Type B pancreatic cell (in vitro differentiated cells): ENCODE data around the gene NPTX1. TPM values are rescaled to one million over a fixed set of nuclear protein-coding genes. Genes with fewer than 3 reads are reported as not detected.

Experiments
- DNase-seq: peaks from one replicate; pipeline ENCODE4 v3.0.0; 2021; ENCODE audit warnings: mixed read lengths; ENCODE audit not compliant: unreplicated experiment; ENCODE audit errors: extremely low spot score
- H3K27ac Mint-ChIP-seq: 2 replicates; pipeline ENCODE4 v1.8.0; 2021; ENCODE audit warnings: mild to moderate bottlenecking, mixed read lengths
- H3K27me3 Mint-ChIP-seq: 2 replicates; pipeline ENCODE4 v1.8.0; 2021; ENCODE audit warnings: mixed read lengths
- H3K36me3 Mint-ChIP-seq: 2 replicates; pipeline ENCODE4 v1.8.0; 2021; ENCODE audit warnings: mixed read lengths
- H3K4me1 Mint-ChIP-seq: one replicate; pipeline ENCODE4 v1.8.0; 2021; ENCODE audit warnings: mixed read lengths; ENCODE audit not compliant: unreplicated experiment
- H3K4me3 Mint-ChIP-seq: 2 replicates; pipeline ENCODE4 v1.8.0; 2021; ENCODE audit warnings: mild to moderate bottlenecking, mixed read lengths
- H3K9me3 Mint-ChIP-seq: 2 replicates; pipeline ENCODE4 v1.8.0; 2021; ENCODE audit warnings: mixed read lengths
- total RNA-seq: library from RNA; stranded (reverse); gene quantifications from 2 replicates; pipeline ENCODE4 v1.2.1, GENCODE V29; 2021; ENCODE audit warnings: low replicate concordance
- TF ChIP-seq, protein P1 (sequence below): fragments of 200-600 bp; sonication (generic); conservative IDR thresholded peaks from 2 replicates; pipeline ENCODE4 v1.5.0; 2021; ENCODE audit warnings: antibody characterized with exemption, mild to moderate bottlenecking

NPTX1 gene
- total RNA-seq, 1 donor from 2014 or later = 4.7 TPM

DNA sequence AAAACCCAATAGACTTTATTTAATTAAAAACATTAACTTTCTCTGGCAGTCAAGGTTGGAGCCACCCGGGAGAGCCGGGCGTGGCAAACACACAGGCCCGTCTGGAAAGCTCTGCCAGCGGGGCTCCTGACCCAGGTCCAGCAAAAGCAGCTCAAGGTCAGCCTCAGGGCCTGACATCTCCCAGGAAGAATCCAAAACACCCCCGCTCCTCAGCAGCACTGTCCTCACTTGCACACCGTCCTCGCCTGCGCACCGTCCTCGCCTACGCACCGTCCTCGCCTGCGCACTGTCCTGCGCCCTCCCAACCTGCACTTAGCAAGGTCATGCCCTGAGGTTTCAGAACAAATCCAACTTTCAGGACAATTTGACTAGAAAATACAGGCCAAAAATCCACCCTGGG lies 36.8 kb upstream of the NPTX1 start:
- Mint-ChIP-seq H3K4me3 (no peak overlapping the region), H3K36me3 (no peaks in the 10 kb centered on the region), H3K27ac (no peak overlapping the region), H3K27me3 (peaks cover 4% of the 10 kb centered on the region), H3K9me3 (no peaks in the 10 kb centered on the region), H3K4me1 (peaks cover 3% of the 10 kb centered on the region)
- TF ChIP-seq, protein P1, sequence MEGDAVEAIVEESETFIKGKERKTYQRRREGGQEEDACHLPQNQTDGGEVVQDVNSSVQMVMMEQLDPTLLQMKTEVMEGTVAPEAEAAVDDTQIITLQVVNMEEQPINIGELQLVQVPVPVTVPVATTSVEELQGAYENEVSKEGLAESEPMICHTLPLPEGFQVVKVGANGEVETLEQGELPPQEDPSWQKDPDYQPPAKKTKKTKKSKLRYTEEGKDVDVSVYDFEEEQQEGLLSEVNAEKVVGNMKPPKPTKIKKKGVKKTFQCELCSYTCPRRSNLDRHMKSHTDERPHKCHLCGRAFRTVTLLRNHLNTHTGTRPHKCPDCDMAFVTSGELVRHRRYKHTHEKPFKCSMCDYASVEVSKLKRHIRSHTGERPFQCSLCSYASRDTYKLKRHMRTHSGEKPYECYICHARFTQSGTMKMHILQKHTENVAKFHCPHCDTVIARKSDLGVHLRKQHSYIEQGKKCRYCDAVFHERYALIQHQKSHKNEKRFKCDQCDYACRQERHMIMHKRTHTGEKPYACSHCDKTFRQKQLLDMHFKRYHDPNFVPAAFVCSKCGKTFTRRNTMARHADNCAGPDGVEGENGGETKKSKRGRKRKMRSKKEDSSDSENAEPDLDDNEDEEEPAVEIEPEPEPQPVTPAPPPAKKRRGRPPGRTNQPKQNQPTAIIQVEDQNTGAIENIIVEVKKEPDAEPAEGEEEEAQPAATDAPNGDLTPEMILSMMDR = no peak
- no peak for DNase-seq

DNA sequence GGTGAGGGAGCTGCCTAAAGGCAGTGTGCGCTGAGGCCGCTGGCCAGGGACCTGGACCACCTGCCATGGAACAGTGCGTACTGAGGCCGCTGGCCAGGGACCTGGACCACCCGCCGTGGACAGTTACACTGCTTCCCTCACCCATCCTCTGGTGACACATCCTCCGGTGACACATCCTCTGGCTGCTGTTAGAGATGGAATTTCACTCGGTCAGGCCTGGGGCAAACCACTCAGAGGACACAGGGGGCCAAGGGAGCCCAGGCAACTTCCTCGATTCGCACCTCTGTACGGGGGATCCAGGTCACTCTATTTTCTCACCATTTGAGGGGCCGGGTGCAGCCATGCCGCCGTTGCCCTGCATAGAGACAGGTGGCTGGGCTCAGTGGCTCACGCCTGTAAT lies 35.8 kb upstream of the NPTX1 start:
- Mint-ChIP-seq H3K27ac (no peak overlapping the region), H3K36me3 (no peaks in the 10 kb centered on the region), H3K27me3 (peaks cover 9% of the 10 kb centered on the region), H3K9me3 (no peaks in the 10 kb centered on the region), H3K4me1 (peaks cover 3% of the 10 kb centered on the region), H3K4me3 (no peak overlapping the region)
- no peak for DNase-seq
- TF ChIP-seq, protein P1 = no peak

DNA sequence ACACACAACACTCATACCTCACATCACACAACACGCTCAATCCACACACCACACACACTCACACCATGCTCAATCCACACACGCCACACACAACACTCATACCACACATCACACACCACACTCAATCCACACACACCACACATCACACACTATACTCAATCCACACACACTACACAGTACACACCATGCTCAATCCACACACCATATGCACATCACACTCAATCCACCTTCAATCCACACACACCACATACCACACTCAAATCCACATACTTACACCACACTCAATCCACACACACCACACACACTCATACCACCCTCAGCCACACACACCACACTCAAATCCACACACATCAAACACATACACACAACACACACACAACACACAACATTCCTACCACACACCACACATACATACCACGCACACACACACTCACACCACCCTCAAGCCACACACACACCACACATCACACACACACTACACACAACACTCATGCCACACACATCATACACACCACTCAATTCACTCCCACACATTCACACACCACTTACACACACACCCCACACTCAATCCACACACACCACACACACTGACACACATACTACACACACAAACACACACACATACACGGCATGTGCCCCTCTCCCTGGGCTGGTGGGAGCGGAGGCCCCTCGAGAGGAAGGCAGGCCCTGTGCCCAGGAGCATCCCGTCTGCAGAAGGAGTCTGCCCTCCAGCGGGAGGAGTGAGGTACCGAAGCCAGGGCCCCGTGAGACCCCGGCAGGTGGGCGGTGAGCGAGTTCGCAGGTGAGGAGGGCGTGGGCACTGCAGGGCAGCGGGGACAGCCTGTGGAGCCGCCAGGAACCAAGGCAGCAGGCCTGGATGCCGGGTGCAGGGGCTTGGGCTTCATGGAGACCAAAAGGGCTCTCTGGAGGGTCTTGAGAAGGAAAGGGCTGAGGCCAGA lies 35.1 kb upstream of the NPTX1 start:
- Mint-ChIP-seq H3K36me3 (no peaks in the 10 kb centered on the region), H3K4me3 (no peak overlapping the region), H3K27me3 (peaks cover 17% of the 10 kb centered on the region), H3K4me1 (peaks cover 3% of the 10 kb centered on the region), H3K27ac (no peak overlapping the region), H3K9me3 (no peaks in the 10 kb centered on the region)
- no peak for DNase-seq
- TF ChIP-seq, protein P1 = peak; percentile 20

DNA sequence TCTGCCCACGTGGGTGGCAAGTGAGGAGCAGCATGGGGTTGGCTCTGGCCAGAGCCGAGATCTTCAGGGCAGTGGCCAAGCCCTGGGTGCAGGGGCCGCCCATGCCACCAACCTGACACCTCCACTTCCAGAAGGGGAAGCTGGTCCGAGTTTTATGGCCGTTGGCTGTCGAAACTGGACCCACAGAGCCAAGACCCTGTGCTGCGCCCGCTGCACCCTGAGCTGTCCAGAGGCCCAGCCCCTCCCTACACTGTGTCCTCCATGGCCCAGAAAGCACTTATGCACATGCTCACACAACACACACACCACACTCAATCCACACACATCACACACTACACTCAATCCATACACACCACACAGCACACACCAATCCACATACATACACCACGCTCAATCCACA lies 34.4 kb upstream of the NPTX1 start:
- no peaks in the 10 kb centered on the region for H3K9me3 Mint-ChIP-seq
- no peak overlapping the region for H3K27ac Mint-ChIP-seq
- peaks cover 17% of the 10 kb centered on the region for H3K27me3 Mint-ChIP-seq
- DNase-seq = no peak
- H3K4me1 Mint-ChIP-seq = peaks cover 3% of the 10 kb centered on the region
- TF ChIP-seq, protein P1 = no peak
- no peaks in the 10 kb centered on the region for H3K36me3 Mint-ChIP-seq
- H3K4me3 Mint-ChIP-seq = no peak overlapping the region

DNA sequence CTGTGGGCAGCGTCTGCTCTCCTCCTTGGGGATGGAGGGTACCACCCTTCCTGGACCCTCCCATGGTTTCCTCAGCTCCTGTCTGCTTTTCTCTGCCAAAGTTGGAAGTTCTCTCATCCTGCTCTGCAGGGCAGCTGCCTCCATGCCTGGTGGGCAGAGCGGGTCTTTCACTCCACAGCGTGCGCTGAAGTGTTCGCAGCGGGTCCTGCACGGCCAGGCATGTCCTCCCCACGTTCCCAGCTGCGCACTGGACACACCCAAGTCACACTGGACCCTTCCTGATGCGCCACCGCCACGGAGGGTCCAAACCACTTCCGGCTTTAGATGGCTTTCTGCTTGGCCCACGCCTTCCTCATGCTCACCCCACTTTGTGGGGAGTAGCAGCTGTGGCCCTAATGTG lies 33.7 kb upstream of the NPTX1 start:
- no peak for DNase-seq
- Mint-ChIP-seq H3K4me3 (no peak overlapping the region), H3K27me3 (peaks cover 19% of the 10 kb centered on the region), H3K36me3 (no peaks in the 10 kb centered on the region), H3K27ac (no peak overlapping the region), H3K4me1 (peaks cover 3% of the 10 kb centered on the region), H3K9me3 (no peaks in the 10 kb centered on the region)
- TF ChIP-seq, protein P1 = no peak
